ENCODE results near the gene OR8B4.

DNA sequence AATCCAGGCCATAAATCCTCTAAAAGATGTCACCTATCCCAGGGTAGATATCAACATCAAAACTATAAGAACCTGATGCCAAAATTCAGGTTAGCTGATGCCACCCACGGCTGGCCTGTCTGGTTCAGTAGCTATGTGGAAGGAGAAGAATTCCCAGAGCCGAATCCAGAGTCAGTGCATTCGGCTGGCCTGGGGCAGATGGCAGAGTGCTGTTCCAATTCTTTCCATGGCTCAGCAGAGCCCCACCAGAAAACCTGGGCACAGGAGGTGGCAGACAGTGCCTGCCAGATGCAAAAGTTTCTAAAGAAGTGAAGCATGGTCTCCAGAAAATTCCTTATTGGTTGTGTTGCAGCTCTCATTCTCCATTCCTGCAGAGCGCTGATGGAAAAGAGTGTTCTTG is 40.7 kb upstream of the OR8B4 start:
- TF ChIP-seq POLR2AphosphoS5 (IDR thresholded peaks at IDR 0.05; ENCODE audit: low read depth, low read length) (no peak), SIN3A (IDR thresholded peaks at IDR 0.05; ENCODE audit: borderline replicate concordance, insufficient read depth, low read length) (no peak), TAF1 (IDR thresholded peaks at IDR 0.05; ENCODE audit: borderline replicate concordance, insufficient read depth, low read length) (no peak), REST (IDR thresholded peaks at IDR 0.05; ENCODE audit: insufficient read depth in 1 of 2, low read depth in 2 of 2, low read length in 2 of 2) (no peak), FOXP2 (optimal IDR thresholded peaks at IDR 0.05; ENCODE audit: borderline replicate concordance, extremely low read depth, extremely low read length, insufficient read depth) (no peak)

Data from PFSK-1 (cell line).